Fibroblast of peridontal ligament (primary cell): ENCODE data around the gene PTPRO.

Source experiments
- DNase-seq: peaks from one replicate; pipeline ENCODE4 v3.0.0-alpha.2; 2010; ENCODE audit errors: extremely low read depth

PTPRO gene

GRCh38 chr12:15646581-15646980, 324.3 kb downstream of the PTPRO start:
- no peak for DNase-seq
